GM13977 (cell line): Measurements from ENCODE around the gene RYR1.

Experiments
- DNase-seq: peaks from one replicate; pipeline ENCODE4 v3.0.0; 2012; ENCODE audit warnings: low spot score
- in situ Hi-C: fragments of 300-500 bp; cut with MboI; formaldehyde crosslinking; loops from one replicate; pipeline ENCODE4 v1.12.0; 2022; ENCODE audit warnings: low sequenced_read_pairs, low pct_unique_long_range_greater_than_20kb, mixed read lengths, inconsistent platforms; ENCODE audit not compliant: unreplicated experiment
- TF ChIP-seq, protein P1 (sequence below): IDR thresholded peaks from 2 replicates; pipeline ENCODE4 v1.5.1; 2012; ENCODE audit warnings: mild to moderate bottlenecking, control low read depth; ENCODE audit not compliant: insufficient read depth; ENCODE audit errors: extremely low read depth, missing control alignments

Gene RYR1

DNA sequence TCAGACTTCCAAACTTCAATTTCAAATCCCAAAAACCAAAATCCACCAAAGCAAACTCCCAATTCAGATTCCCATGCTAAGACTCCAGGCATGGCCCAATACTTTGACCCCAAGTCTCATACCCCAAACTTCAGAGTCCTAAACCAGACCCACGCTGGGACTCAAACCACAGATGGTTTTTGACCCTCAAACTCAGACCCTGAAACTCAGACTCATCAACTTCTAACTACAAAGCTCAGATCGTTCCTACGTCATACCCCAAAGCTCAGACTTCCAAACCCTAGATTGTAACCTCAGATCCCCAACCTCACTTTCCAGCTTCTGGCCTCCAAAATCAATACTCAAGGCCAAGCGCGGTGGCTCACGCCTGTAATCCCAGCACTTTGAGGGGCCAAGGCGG is 11.9 kb downstream of the RYR1 start:
- DNase-seq, result no peak
- TF ChIP-seq, protein P1, sequence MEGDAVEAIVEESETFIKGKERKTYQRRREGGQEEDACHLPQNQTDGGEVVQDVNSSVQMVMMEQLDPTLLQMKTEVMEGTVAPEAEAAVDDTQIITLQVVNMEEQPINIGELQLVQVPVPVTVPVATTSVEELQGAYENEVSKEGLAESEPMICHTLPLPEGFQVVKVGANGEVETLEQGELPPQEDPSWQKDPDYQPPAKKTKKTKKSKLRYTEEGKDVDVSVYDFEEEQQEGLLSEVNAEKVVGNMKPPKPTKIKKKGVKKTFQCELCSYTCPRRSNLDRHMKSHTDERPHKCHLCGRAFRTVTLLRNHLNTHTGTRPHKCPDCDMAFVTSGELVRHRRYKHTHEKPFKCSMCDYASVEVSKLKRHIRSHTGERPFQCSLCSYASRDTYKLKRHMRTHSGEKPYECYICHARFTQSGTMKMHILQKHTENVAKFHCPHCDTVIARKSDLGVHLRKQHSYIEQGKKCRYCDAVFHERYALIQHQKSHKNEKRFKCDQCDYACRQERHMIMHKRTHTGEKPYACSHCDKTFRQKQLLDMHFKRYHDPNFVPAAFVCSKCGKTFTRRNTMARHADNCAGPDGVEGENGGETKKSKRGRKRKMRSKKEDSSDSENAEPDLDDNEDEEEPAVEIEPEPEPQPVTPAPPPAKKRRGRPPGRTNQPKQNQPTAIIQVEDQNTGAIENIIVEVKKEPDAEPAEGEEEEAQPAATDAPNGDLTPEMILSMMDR, result no peak
- in situ Hi-C loops, result no loop called here

GRCh38 chr19:38448225-38448624 is 14.7 kb downstream of the RYR1 start:
- no peak for DNase-seq
- in situ Hi-C loops, result no loop called here
- TF ChIP-seq, protein P1, result no peak

GRCh38 chr19:38449518-38449917 is 16.0 kb downstream of the RYR1 start:
- TF ChIP-seq, protein P1, result no peak
- in situ Hi-C loops, result no loop called here
- DNase-seq, result no peak

- TF ChIP-seq, protein P1, result no peak
- no peak for DNase-seq
- in situ Hi-C loops, result no loop called here
Measured at GRCh38 chr19:38451036-38451435, 17.5 kb downstream of the RYR1 start.

DNA sequence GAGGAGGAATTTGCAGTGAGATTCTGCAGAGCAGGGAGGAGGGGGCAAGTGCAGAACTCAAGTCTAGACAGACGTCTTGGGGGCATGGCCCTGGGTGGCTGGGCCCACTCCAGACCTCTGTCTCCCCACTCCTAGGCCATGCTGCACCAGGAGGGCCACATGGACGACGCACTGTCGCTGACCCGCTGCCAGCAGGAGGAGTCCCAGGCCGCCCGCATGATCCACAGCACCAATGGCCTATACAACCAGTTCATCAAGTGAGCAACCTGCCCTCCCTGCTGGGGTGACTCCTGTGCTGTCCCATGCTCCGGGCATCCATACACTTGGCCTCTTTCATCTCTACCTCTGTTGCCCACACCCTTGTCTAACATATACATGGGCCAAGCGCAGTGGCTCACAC is 18.1 kb downstream of the RYR1 start:
- no peak for DNase-seq
- in situ Hi-C loops, result no loop called here
- TF ChIP-seq, protein P1, result no peak

DNA sequence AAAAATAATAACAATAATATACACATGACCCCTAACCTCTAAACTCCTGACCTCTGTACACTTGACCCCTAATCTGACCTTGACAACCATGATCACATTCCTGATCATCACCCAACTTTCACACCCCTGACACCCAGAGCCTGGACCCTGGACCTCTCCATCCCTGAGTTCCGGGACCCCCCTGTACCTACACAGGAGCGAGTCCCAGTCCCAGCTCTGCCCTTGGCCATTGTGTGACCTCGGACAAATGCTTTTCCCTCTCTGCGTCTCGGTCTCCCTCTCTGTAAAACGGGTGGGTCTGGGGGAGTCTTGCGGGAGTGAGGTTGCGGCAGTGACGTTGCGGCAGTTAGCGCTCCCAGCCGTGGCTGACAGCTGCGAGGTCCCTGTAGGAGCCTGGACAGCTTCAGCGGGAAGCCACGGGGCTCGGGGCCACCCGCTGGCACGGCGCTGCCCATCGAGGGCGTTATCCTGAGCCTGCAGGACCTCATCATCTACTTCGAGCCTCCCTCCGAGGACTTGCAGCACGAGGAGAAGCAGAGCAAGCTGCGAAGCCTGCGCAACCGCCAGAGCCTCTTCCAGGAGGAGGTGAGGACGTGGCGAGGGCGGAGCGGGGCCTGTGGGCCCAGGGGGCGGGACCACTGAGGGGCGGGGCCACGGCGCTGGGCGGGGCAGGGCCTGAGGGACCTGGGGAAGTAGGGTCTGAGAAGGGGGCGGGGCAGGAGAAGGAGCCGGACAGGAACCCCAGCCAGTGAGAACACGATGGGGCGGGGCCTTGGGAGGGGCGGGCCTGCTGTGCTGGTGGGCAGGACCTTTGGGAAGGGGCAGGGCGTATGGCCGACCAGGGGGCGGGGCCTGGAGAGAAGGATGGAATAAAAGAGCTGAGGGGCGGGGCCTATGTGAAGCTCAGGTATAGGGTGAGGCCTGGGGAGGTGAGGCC is 19.2 kb downstream of the RYR1 start:
- TF ChIP-seq, protein P1, result no peak
- in situ Hi-C loops, result no loop called here
- DNase-seq, result no peak
